MM.1S (cell line): ENCODE data around the gene ZFAND2B.

Experiments
- DNase-seq: peaks from one replicate; pipeline ENCODE4 v3.0.0-alpha.2; 2015
- H2AFZ ChIP-seq: fragments of 300-600 bp; sonication (generic); 2 replicates; pipeline ENCODE4 v1.6.0; 2016; ENCODE audit warnings: antibody characterized with exemption, low read length
- H3F3A ChIP-seq: fragments of 300-600 bp; sonication (generic); 2 replicates; pipeline ENCODE4 v1.6.1; 2016; ENCODE audit warnings: mild to moderate bottlenecking, antibody characterized with exemption, low read length, moderate library complexity, mixed read lengths; ENCODE audit not compliant: insufficient read depth
- H3K27ac ChIP-seq: fragments of 300-600 bp; sonication (generic); 2 replicates; pipeline ENCODE4 v1.5.1; 2016; ENCODE audit warnings: mild to moderate bottlenecking, low read length
- H3K27me3 ChIP-seq: fragments of 300-600 bp; sonication (generic); replicated peaks from 2 replicates; pipeline ENCODE4 v1.6.0; 2016; ENCODE audit warnings: low read length; ENCODE audit not compliant: insufficient read depth
- H3K36me3 ChIP-seq: fragments of 300-600 bp; sonication (generic); replicated peaks from 2 replicates; pipeline ENCODE4 v1.6.1; 2016; ENCODE audit warnings: mild to moderate bottlenecking, low read length, mixed read lengths; ENCODE audit not compliant: insufficient read depth
- H3K4me1 ChIP-seq: fragments of 300-600 bp; sonication (generic); 2 replicates; pipeline ENCODE4 v1.6.1; 2016; ENCODE audit warnings: low read length, mixed read lengths
- H3K4me2 ChIP-seq: fragments of 300-600 bp; sonication (generic); 2 replicates; pipeline ENCODE4 v1.6.0; 2016; ENCODE audit warnings: low read depth, low read length
- H3K4me3 ChIP-seq: fragments of 300-600 bp; sonication (generic); 2 replicates; pipeline ENCODE4 v1.5.1; 2016; ENCODE audit warnings: low read length, mixed read lengths
- H3K79me2 ChIP-seq: fragments of 300-600 bp; sonication (generic); 2 replicates; pipeline ENCODE4 v1.6.1; 2016; ENCODE audit warnings: mixed run types, low read length, mixed read lengths
- H3K9ac ChIP-seq: fragments of 300-600 bp; sonication (generic); 2 replicates; pipeline ENCODE4 v1.6.1; 2016; ENCODE audit warnings: low read length, mixed read lengths
- H3K9me2 ChIP-seq: fragments of 300-600 bp; sonication (generic); replicated peaks from 2 replicates; pipeline ENCODE4 v1.6.1; 2016; ENCODE audit warnings: mild to moderate bottlenecking, low read length, mixed read lengths; ENCODE audit not compliant: insufficient read depth
- H3K9me3 ChIP-seq: fragments of 300-600 bp; sonication (generic); replicated peaks from 2 replicates; pipeline ENCODE4 v1.6.1; 2016; ENCODE audit warnings: mild to moderate bottlenecking, low read length, mixed read lengths; ENCODE audit not compliant: insufficient read depth
- H4K20me1 ChIP-seq: fragments of 300-600 bp; sonication (generic); 2 replicates; pipeline ENCODE4 v1.6.1; 2016; ENCODE audit warnings: mild to moderate bottlenecking, low read length, moderate library complexity, mixed read lengths; ENCODE audit not compliant: insufficient read depth
- EZH2 ChIP-seq: fragments of 300-600 bp; sonication (generic); optimal IDR thresholded peaks from 2 replicates; pipeline ENCODE3; 2017; ENCODE audit warnings: low read depth, mild to moderate bottlenecking, antibody characterized with exemption, low read length, mixed read lengths
- EZH2phosphoT487 ChIP-seq: fragments of 300-600 bp; sonication (generic); IDR thresholded peaks from 2 replicates; pipeline ENCODE4 v1.6.1; 2018; ENCODE audit warnings: antibody characterized with exemption, low read length
- TF ChIP-seq, protein P1 (sequence below): fragments of 300-600 bp; sonication (generic); IDR thresholded peaks from 2 replicates; pipeline ENCODE4 v1.5.1; 2016; ENCODE audit warnings: antibody characterized with exemption, low read length, mixed read lengths

ZFAND2B gene

GRCh38 chr2:219221957-219222518 is 15.5 kb downstream of the ZFAND2B start:
- no peak overlapping the region for H3K4me3 ChIP-seq
- H3K9me2 ChIP-seq = no peaks in the 10 kb centered on the region
- no peaks in the 10 kb centered on the region for H3K27me3 ChIP-seq
- peaks cover 9% of the 10 kb centered on the region for H3K79me2 ChIP-seq
- H3K4me1 ChIP-seq = peaks cover 13% of the 10 kb centered on the region
- no peak for DNase-seq
- no peaks in the 10 kb centered on the region for H3K9me3 ChIP-seq
- no peak overlapping the region for H2AFZ ChIP-seq
- TF ChIP-seq, protein P1, sequence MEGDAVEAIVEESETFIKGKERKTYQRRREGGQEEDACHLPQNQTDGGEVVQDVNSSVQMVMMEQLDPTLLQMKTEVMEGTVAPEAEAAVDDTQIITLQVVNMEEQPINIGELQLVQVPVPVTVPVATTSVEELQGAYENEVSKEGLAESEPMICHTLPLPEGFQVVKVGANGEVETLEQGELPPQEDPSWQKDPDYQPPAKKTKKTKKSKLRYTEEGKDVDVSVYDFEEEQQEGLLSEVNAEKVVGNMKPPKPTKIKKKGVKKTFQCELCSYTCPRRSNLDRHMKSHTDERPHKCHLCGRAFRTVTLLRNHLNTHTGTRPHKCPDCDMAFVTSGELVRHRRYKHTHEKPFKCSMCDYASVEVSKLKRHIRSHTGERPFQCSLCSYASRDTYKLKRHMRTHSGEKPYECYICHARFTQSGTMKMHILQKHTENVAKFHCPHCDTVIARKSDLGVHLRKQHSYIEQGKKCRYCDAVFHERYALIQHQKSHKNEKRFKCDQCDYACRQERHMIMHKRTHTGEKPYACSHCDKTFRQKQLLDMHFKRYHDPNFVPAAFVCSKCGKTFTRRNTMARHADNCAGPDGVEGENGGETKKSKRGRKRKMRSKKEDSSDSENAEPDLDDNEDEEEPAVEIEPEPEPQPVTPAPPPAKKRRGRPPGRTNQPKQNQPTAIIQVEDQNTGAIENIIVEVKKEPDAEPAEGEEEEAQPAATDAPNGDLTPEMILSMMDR = no peak
- TF ChIP-seq EZH2 (no peak), EZH2phosphoT487 (no peak)
- H3K36me3 ChIP-seq = no peaks in the 10 kb centered on the region; the same call in 1 of the 2 replicates
- no peak overlapping the region for H3K27ac ChIP-seq
- no peak overlapping the region for H3K4me2 ChIP-seq
- H3K9ac ChIP-seq = no peak overlapping the region
- H3F3A ChIP-seq = peaks cover 17% of the 10 kb centered on the region; the same call in 1 of the 2 replicates
- no peaks in the 10 kb centered on the region for H4K20me1 ChIP-seq

- no peak for TF ChIP-seq EZH2
- no peak for TF ChIP-seq EZH2phosphoT487
- TF ChIP-seq, protein P1 = no peak
- no peaks in the 10 kb centered on the region for H4K20me1 ChIP-seq
- no peaks in the 10 kb centered on the region; the same call in 1 of the 2 replicates for H3K36me3 ChIP-seq
Measured at GRCh38 chr2:219223831-219224610, 17.4 kb downstream of the ZFAND2B start.

GRCh38 chr2:219225350-219225749 is 18.8 kb downstream of the ZFAND2B start:
- Histone ChIP-seq H3K4me3 (no peak overlapping the region), H3K27me3 (no peaks in the 10 kb centered on the region), H2AFZ (no peak overlapping the region), H3F3A (peaks cover 7% of the 10 kb centered on the region), H3K9ac (no peak overlapping the region), H3K9me2 (no peaks in the 10 kb centered on the region), H3K79me2 (peaks cover 32% of the 10 kb centered on the region), H3K4me2 (no peak overlapping the region), H4K20me1 (no peaks in the 10 kb centered on the region), H3K9me3 (no peaks in the 10 kb centered on the region), H3K27ac (no peak overlapping the region), H3K4me1 (no peaks in the 10 kb centered on the region), H3K36me3 (no peaks in the 10 kb centered on the region; the same call in 1 of the 2 replicates)
- TF ChIP-seq EZH2phosphoT487 (no peak), EZH2 (no peak)
- TF ChIP-seq, protein P1 = no peak
- no peak for DNase-seq

More at GRCh38 chr2:219223831-219224610, 17.4 kb downstream of the ZFAND2B start:
- Histone ChIP-seq H3K9ac (no peak overlapping the region), H3K4me3 (no peak overlapping the region), H3K4me2 (no peak overlapping the region), H3K9me3 (no peaks in the 10 kb centered on the region), H3K79me2 (peaks cover 25% of the 10 kb centered on the region), H3K4me1 (peaks cover 4% of the 10 kb centered on the region; the same call in 1 of the 2 replicates), H3K27ac (no peak overlapping the region), H3F3A (peaks cover 5% of the 10 kb centered on the region; the same call in 1 of the 2 replicates), H2AFZ (no peak overlapping the region), H3K9me2 (no peaks in the 10 kb centered on the region), H3K27me3 (no peaks in the 10 kb centered on the region)
- DNase-seq = no peak
